NCI-H1930 (cell line): Measurements from ENCODE around the gene MMP11.

Experiments used
- DNase-seq, 2 experiments: peaks; one replicate each; lab custom pipeline; 2025; lab: John Stamatoyannopoulos, UW

Gene MMP11

GRCh38 chr22:23828800-23829680 is 56.4 kb downstream of the MMP11 start:
- DNase-seq, result no peak

DNA sequence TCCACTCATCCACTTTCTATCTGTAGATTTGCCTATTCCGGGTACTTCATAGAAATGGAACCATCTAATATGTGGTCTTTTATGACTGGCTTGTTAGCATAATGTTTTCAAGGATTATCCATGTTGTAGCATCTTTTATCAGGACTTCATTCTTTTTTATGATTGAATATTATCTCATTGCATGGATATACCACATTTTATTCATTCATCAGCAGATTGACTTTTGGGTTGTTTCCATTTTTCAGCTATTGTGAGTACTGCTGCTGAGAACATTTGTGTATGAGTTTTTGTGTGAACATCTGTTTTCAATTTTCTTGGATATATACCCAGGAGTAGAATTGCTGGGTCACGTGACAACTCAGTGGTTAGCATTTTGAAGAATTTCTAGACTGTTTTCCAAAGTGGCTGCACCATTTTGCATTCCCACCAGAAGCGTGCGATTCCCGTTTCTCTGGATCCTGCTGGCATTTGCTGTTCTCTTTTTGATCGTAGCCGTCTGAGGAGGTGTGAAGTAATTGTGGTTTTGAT is 57.3 kb downstream of the MMP11 start:
- no peak for DNase-seq

GRCh38 chr22:23831261-23831660 is 58.6 kb downstream of the MMP11 start:
- DNase-seq, result no peak

- no peak for DNase-seq
Measured at GRCh38 chr22:23831781-23832180, 59.1 kb downstream of the MMP11 start.

- no peak for DNase-seq
Measured at GRCh38 chr22:23832226-23833016, 59.8 kb downstream of the MMP11 start.

GRCh38 chr22:23833017-23833751 is 60.5 kb downstream of the MMP11 start:
- no peak for DNase-seq
